Thyroid gland (tissue), 4 donors: ENCODE measurements around the gene AMOTL2. TPM values are rescaled to one million over a fixed set of nuclear protein-coding genes. Genes with fewer than 3 reads are reported as not detected.

Experiments
- DNase-seq, 2 donors: peaks; one replicate each; pipeline ENCODE4 v3.0.0-alpha.2; 2019
- H3K27ac ChIP-seq, 3 donors: fragments of 200-600 bp; sonication (generic); 1 replicate in 2 of 3; 2 replicates in 1 of 3; pipeline ENCODE4 v1.5.1; 2016 to 2019; ENCODE audit warnings: mild to moderate bottlenecking in 1 of 3, moderate library complexity in 1 of 3
- H3K27me3 ChIP-seq: fragments of 200-600 bp; sonication (generic); one replicate; pipeline ENCODE4 v1.5.1; 2019
- H3K36me3 ChIP-seq, 2 donors: fragments of 200-600 bp; sonication (generic); one replicate each; pipeline ENCODE4 v1.5.1; 2016 to 2019
- H3K4me1 ChIP-seq, 2 donors: fragments of 200-600 bp; sonication (generic); one replicate each; pipeline ENCODE4 v1.5.1; 2017 to 2019
- H3K4me3 ChIP-seq, 3 donors: fragments of 200-600 bp; sonication (generic); replicated peaks in 1 of 3; 1 replicate in 2 of 3; 2 replicates in 1 of 3; pipeline ENCODE4 v1.5.1; 2016; ENCODE audit warnings: mild to moderate bottlenecking in 1 of 3
- H3K9me3 ChIP-seq: fragments of 200-600 bp; sonication (generic); one replicate; pipeline ENCODE4 v1.5.1; 2017
- POLR2A ChIP-seq, 2 donors: fragments of 450-650 bp; IDR thresholded peaks; one replicate each; pipeline ENCODE4 v1.6.1; 2017; ENCODE audit warnings: antibody characterized with exemption in 2 of 2, mild to moderate bottlenecking in 2 of 2, moderate library complexity in 1 of 2
- WGBS, 2 donors: methylation state at CpG; one replicate each; pipeline ENCODE4 v1.1.5; 2017; 5-methylcytosine and 5-hydroxymethylcytosine counted together
- intact Hi-C: fragments of 100-400 bp; cut with DNase I; formaldehyde crosslinking; loops from one replicate; pipeline ENCODE4 v1.15.1; 2023
- total RNA-seq, 4 donors: library from RNA; depleted of rRNA; stranded (reverse); fragments of >200 nt; gene quantifications; one replicate each; pipeline ENCODE4 v1.2.3, GENCODE V29; 2016
- TF ChIP-seq, protein P1 (sequence below), 6 experiments: fragments of 200-600 bp in 3 of 6; fragments of 450-650 bp in 3 of 6; sonication (generic) in 3 of 6; IDR thresholded peaks; one replicate each; pipeline ENCODE4 v1.5.1; 2016 to 2019; ENCODE audit warnings: antibody characterized with exemption in 6 of 6, mild to moderate bottlenecking in 2 of 6, inconsistent platforms in 1 of 6, moderate library complexity in 1 of 6

Gene AMOTL2
- total RNA-seq, 4 donors from 2014 or later, result 76.0 to 149 (median 117) TPM

DNA sequence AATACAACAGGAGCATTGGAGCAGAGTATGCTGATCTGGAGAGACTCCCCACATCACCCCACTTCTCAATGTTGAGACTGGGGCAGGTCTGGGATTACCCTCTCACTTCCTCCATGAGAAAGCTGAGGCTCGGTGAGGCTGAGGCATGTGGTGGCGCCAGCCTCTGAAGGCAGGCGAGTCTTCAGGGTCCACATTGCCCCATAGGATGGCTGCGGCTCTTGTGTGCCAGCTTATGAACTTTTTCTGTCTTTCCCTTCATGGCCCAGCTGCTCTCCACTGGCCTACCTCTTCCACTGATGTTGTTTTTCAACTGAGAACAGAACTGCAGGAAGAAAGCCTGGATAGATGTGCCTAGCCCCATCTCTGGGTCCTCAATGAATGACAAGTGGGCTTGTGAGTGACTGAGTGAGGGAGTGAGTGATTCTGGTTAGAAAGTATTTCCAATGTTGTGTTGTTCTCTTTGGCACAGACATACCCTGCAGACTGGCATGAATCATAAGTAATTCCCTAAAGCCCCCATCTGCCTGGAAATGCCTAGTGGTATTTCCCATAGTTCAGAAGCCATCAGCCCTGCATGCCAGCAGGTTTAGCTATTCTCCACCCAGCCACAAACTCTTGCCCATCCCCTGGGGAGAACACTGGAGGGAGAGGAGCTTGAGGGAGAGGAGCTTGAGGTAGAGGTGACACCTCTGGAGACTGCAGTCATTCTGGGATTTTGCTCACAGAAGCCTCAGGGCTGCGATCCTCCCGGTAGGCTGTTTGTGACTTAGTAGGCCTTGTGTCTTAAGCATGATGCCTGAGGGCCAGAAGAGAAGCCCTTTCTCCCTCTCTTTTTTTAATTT lies 56.9 kb downstream of the AMOTL2 start:
- no peaks in the 10 kb centered on the region for H3K27me3 ChIP-seq
- DNase-seq, result no peak
- no peaks in the 10 kb centered on the region for H3K36me3 ChIP-seq
- 92 to 95% methylated on average over 6 of the region's 6 CpGs for WGBS, 2 donors
- H3K4me3 ChIP-seq, result no peak overlapping the region
- H3K9me3 ChIP-seq, result no peaks in the 10 kb centered on the region
- H3K4me1 ChIP-seq, result peaks cover 24% of the 10 kb centered on the region in 2 donors
- TF ChIP-seq POLR2A (IDR thresholded peaks at IDR 0.05), result no peak
- TF ChIP-seq, protein P1, sequence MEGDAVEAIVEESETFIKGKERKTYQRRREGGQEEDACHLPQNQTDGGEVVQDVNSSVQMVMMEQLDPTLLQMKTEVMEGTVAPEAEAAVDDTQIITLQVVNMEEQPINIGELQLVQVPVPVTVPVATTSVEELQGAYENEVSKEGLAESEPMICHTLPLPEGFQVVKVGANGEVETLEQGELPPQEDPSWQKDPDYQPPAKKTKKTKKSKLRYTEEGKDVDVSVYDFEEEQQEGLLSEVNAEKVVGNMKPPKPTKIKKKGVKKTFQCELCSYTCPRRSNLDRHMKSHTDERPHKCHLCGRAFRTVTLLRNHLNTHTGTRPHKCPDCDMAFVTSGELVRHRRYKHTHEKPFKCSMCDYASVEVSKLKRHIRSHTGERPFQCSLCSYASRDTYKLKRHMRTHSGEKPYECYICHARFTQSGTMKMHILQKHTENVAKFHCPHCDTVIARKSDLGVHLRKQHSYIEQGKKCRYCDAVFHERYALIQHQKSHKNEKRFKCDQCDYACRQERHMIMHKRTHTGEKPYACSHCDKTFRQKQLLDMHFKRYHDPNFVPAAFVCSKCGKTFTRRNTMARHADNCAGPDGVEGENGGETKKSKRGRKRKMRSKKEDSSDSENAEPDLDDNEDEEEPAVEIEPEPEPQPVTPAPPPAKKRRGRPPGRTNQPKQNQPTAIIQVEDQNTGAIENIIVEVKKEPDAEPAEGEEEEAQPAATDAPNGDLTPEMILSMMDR (IDR thresholded peaks at IDR 0.05), result no peak
- intact Hi-C loops, result no loop called here
- H3K27ac ChIP-seq, result no peak overlapping the region

DNA sequence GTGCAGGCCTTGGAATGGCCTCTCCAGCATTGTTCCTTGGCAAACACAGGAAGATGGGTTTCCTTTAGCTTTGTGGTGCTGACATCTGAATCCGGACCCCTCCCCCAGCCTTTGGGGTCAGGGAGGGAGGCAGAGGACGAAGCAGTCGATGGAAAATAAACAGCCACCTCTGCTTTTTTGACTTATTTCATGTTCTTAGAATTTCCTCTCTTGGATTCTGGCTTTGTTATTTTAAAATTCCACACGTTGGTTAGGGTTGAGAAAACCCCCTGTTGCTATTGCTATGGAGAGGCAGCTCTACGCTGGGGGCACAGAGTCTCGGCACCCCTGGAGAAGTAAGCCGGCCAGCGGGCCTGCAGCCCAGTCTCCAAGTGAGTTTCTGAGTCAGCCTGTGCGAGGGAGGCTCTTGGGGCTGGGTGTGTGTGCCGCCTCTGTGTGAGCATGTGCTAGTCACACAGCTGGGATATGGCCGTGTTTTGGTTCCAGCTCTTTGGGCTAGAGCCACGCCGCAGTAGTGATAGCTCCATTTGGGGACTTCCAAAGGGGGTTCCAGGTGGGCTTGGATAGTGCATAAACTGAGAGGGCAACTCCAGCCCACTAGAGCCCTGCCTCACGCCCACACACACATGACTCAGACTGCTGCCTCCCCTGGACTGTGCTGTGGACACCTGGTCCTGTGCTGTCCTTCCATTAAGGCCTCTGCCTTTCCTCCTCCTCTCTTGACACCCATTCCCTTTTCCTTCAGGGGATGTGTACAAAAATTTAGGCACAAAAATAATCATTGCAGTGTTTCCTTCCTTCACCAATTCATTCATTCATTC lies 58.8 kb downstream of the AMOTL2 start:
- H3K27me3 ChIP-seq, result no peaks in the 10 kb centered on the region
- 59 to 67% methylated on average over 14 of the region's 14 CpGs for WGBS, 2 donors
- TF ChIP-seq POLR2A (IDR thresholded peaks at IDR 0.05), result no peak
- TF ChIP-seq, protein P1 (IDR thresholded peaks at IDR 0.05), result no peak
- H3K9me3 ChIP-seq, result no peaks in the 10 kb centered on the region
- intact Hi-C loops, result no loop called here
- no peaks in the 10 kb centered on the region for H3K36me3 ChIP-seq
- peak overlapping the region in 2 of 3 donors; percentile 79 to 90 for H3K27ac ChIP-seq
- H3K4me3 ChIP-seq, result no peak overlapping the region
- H3K4me1 ChIP-seq, result peaks cover 32 to 42% of the 10 kb centered on the region in 2 donors
- DNase-seq, result peak; percentile 19 to 25

- Histone ChIP-seq H3K27me3 (no peaks in the 10 kb centered on the region), H3K27ac (peak overlapping the region in 2 of 3 donors; percentile 79 to 90), H3K36me3 (no peaks in the 10 kb centered on the region), H3K4me3 (no peak overlapping the region), H3K9me3 (no peaks in the 10 kb centered on the region), H3K4me1 (peaks cover 40 to 49% of the 10 kb centered on the region in 2 donors)
- DNase-seq, result peak in 1 of 2 donors; percentile 2
- WGBS, 2 donors, result 70 to 84% methylated on average over 6 of the region's 6 CpGs
- intact Hi-C loops, result loop anchor here (5.0 kb wide), 1 partner anchor 63 kb away; no protein-coding TSS in a partner anchor
- TF ChIP-seq POLR2A (IDR thresholded peaks at IDR 0.05), result no peak
- TF ChIP-seq, protein P1 (IDR thresholded peaks at IDR 0.05), result no peak
These were observed 59.5 kb downstream of the AMOTL2 start for GRCh38 chr3:134314588-134315285.

DNA sequence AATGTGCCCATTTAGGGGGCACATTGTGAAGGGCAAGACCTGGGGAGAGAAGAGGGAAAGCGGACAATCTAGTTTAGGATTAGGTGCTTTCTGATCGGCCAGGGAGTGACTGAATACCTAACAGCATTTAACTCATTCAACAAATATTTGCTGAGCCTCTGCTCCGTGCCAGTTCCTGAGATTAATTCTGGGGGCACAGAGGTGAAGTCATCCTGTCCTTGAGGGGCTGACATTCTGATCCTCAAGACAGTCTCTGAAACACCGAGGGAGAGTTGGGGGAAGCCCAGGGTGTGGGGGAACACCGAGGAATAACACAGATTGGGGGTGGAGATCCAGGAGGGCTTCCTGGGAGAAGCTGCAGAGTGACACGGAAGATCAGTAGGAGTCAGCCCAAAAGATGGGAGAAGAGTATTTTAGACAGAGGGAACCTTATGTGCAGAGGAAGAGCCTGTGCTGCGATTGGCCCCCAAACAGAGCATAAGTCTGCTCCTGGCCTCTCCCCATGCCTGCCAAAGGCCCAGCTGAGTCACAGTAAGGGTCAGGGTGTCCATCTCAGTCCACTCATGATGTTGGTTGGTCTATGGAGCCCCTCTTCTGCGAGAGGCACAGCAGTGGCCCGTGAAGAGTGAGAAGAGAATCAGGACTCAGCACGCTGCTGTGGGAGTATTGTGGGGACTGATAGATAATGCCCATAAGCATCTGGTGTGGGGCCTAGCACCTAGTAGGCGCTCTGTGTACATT lies 60.2 kb downstream of the AMOTL2 start:
- WGBS, 2 donors, result 76 to 77% methylated on average over 11 of the region's 11 CpGs

More for the DNA sequence above, 60.2 kb downstream of the AMOTL2 start:
- Histone ChIP-seq H3K9me3 (no peaks in the 10 kb centered on the region), H3K27me3 (no peaks in the 10 kb centered on the region), H3K4me1 (peaks cover 46 to 56% of the 10 kb centered on the region in 2 donors), H3K36me3 (no peaks in the 10 kb centered on the region), H3K4me3 (peak overlapping the region in 1 of 3 donors; percentile 16), H3K27ac (peak overlapping the region; percentile 79 to 94 (median 90))
- TF ChIP-seq, protein P1 (IDR thresholded peaks at IDR 0.05), result no peak
- no peak for TF ChIP-seq POLR2A (IDR thresholded peaks at IDR 0.05)
- intact Hi-C loops, result loop anchor here (5.0 kb wide), 1 partner anchor 63 kb away; no protein-coding TSS in a partner anchor
- DNase-seq, result peak in 1 of 2 donors; percentile 2
